ENCODE data around the gene RBBP8.

Gene RBBP8

GRCh38 chr18:22999212-22999611, 66.1 kb downstream of the RBBP8 start:
- DNase-seq (ENCODE audit: low spot score): peak; percentile 25

GRCh38 chr18:22999647-23000046, 66.5 kb downstream of the RBBP8 start:
- no peak for DNase-seq (ENCODE audit: low spot score)

GRCh38 chr18:23003289-23003688, 70.2 kb downstream of the RBBP8 start:
- no peak for DNase-seq (ENCODE audit: low spot score)

- no peak for DNase-seq (ENCODE audit: low spot score)
Observed at GRCh38 chr18:23012249-23012648, 79.1 kb downstream of the RBBP8 start.

GRCh38 chr18:23020555-23021294, 87.6 kb downstream of the RBBP8 start:
- no peak for DNase-seq (ENCODE audit: low spot score)

- DNase-seq (ENCODE audit: low spot score): no peak
Observed at GRCh38 chr18:23021623-23022022, 88.5 kb downstream of the RBBP8 start.

GRCh38 chr18:23032030-23032582, 99.0 kb downstream of the RBBP8 start:
- DNase-seq (ENCODE audit: low spot score): peak; percentile 79

- no peak for DNase-seq (ENCODE audit: low spot score)
Observed at GRCh38 chr18:23033056-23033455, 99.9 kb downstream of the RBBP8 start.

GRCh38 chr18:23036660-23037201, 103.6 kb downstream of the RBBP8 start:
- no peak for DNase-seq (ENCODE audit: low spot score)

GRCh38 chr18:23037646-23038045, 104.5 kb downstream of the RBBP8 start:
- no peak for DNase-seq (ENCODE audit: low spot score)

- DNase-seq (ENCODE audit: low spot score): peak; percentile 24
Observed at GRCh38 chr18:23038712-23039111, 105.6 kb downstream of the RBBP8 start.

- no peak for DNase-seq (ENCODE audit: low spot score)
Observed at GRCh38 chr18:23042133-23042532, 109.0 kb downstream of the RBBP8 start.

- DNase-seq (ENCODE audit: low spot score): no peak
Observed at GRCh38 chr18:23043803-23044376, 110.8 kb downstream of the RBBP8 start.

GRCh38 chr18:23049698-23050373, 116.7 kb downstream of the RBBP8 start:
- DNase-seq (ENCODE audit: low spot score): no peak

- peak; percentile 88 for DNase-seq (ENCODE audit: low spot score)
Observed at GRCh38 chr18:23053776-23054457, 120.8 kb downstream of the RBBP8 start.

- no peak for DNase-seq (ENCODE audit: low spot score)
Observed at GRCh38 chr18:23054553-23054952, 121.4 kb downstream of the RBBP8 start.

- no peak for DNase-seq (ENCODE audit: low spot score)
Observed at GRCh38 chr18:23056315-23056714, 123.2 kb downstream of the RBBP8 start.

GRCh38 chr18:23057096-23057495, 124.0 kb downstream of the RBBP8 start:
- no peak for DNase-seq (ENCODE audit: low spot score)

- peak; percentile 37 for DNase-seq (ENCODE audit: low spot score)
Observed at GRCh38 chr18:23058746-23059415, 125.8 kb downstream of the RBBP8 start.

- DNase-seq (ENCODE audit: low spot score): peak; percentile 43
Observed at GRCh38 chr18:23059541-23060465, 126.7 kb downstream of the RBBP8 start.

Measured in AG20443 (cell line).